H9 (cell line): ENCODE measurements around the gene PYROXD2. TPM values are rescaled to one million over a fixed set of nuclear protein-coding genes. Genes with fewer than 3 reads are reported as not detected.

Source experiments
- DNase-seq: peaks from one replicate; pipeline ENCODE4 v3.0.0-alpha.2; 2017
- H2AFZ ChIP-seq: one replicate; pipeline ENCODE4 v1.6.1; 2013; ENCODE audit warnings: mild to moderate bottlenecking, low read length, control low read depth, moderate library complexity
- H2AK5ac ChIP-seq: 2 replicates; pipeline ENCODE4 v1.6.1; 2013; ENCODE audit warnings: low read length, control low read depth, mixed read lengths; ENCODE audit not compliant: insufficient read length
- H2BK120ac ChIP-seq: one replicate; pipeline ENCODE4 v1.6.1; 2013; ENCODE audit warnings: low read depth, mild to moderate bottlenecking, low read length, control low read depth, inconsistent platforms; ENCODE audit not compliant: poor library complexity, severe bottlenecking
- H2BK12ac ChIP-seq: 2 replicates; pipeline ENCODE4 v1.6.1; 2013; ENCODE audit warnings: low read length, control low read depth, mixed read lengths, low read depth; ENCODE audit not compliant: insufficient read length
- H2BK15ac ChIP-seq: 2 replicates; pipeline ENCODE4 v1.6.1; 2013; ENCODE audit warnings: low read depth, low read length, control low read depth
- H2BK20ac ChIP-seq: one replicate; pipeline ENCODE4 v1.6.1; 2013; ENCODE audit warnings: low read depth, mild to moderate bottlenecking, low read length, control low read depth, inconsistent platforms; ENCODE audit not compliant: poor library complexity, severe bottlenecking
- H2BK5ac ChIP-seq: 2 replicates; pipeline ENCODE4 v1.6.1; 2013; ENCODE audit warnings: low read length, control low read depth, mixed read lengths; ENCODE audit not compliant: insufficient read length
- H3K14ac ChIP-seq: 2 replicates; pipeline ENCODE4 v1.6.1; 2013; ENCODE audit warnings: low read length, control low read depth; ENCODE audit not compliant: insufficient read depth
- H3K18ac ChIP-seq: 2 replicates; pipeline ENCODE4 v1.6.1; 2013; ENCODE audit warnings: low read depth, mild to moderate bottlenecking, mixed read lengths, low read length, control low read depth; ENCODE audit not compliant: insufficient read length
- H3K23ac ChIP-seq: 2 replicates; pipeline ENCODE4 v1.6.1; 2013; ENCODE audit warnings: low read length, control low read depth, mixed read lengths, low read depth; ENCODE audit not compliant: insufficient read length
- H3K23me2 ChIP-seq: 2 replicates; pipeline ENCODE4 v1.6.1; 2013; ENCODE audit warnings: low read depth, mild to moderate bottlenecking, mixed read lengths, low read length, control low read depth; ENCODE audit not compliant: insufficient read length, poor library complexity, severe bottlenecking
- H3K27ac ChIP-seq: 2 replicates; pipeline ENCODE4 v1.5.1; 2013; ENCODE audit warnings: low read length, control low read depth, mixed read lengths, low read depth; ENCODE audit not compliant: insufficient read length
- H3K27me3 ChIP-seq: 2 replicates; pipeline ENCODE4 v1.6.1; 2013; ENCODE audit warnings: low read length, control low read depth, inconsistent platforms; ENCODE audit not compliant: insufficient read depth
- H3K4ac ChIP-seq: 2 replicates; pipeline ENCODE4 v1.6.1; 2013; ENCODE audit warnings: low read depth, mild to moderate bottlenecking, control low read depth, inconsistent platforms, low read length, moderate library complexity
- H3K4me1 ChIP-seq: 2 replicates; pipeline ENCODE4 v1.6.1; 2013; ENCODE audit warnings: low read length, control low read depth, inconsistent platforms; ENCODE audit not compliant: insufficient read depth
- H3K4me2 ChIP-seq: 2 replicates; pipeline ENCODE4 v1.6.1; 2013; ENCODE audit warnings: low read length, control low read depth, mixed read lengths; ENCODE audit not compliant: insufficient read length, insufficient read depth
- H3K56ac ChIP-seq: 2 replicates; pipeline ENCODE4 v1.6.1; 2013; ENCODE audit warnings: low read depth, mild to moderate bottlenecking, mixed read lengths, low read length, control low read depth; ENCODE audit not compliant: insufficient read length
- H3K79me1 ChIP-seq: 2 replicates; pipeline ENCODE4 v1.6.1; 2013; ENCODE audit warnings: low read depth, mild to moderate bottlenecking, moderate library complexity, low read length, control low read depth, inconsistent platforms; ENCODE audit not compliant: insufficient read depth, poor library complexity, severe bottlenecking
- H3K79me2 ChIP-seq: 2 replicates; pipeline ENCODE4 v1.6.1; 2013; ENCODE audit warnings: low read length, control low read depth, inconsistent platforms; ENCODE audit not compliant: insufficient read depth
- H3K9ac ChIP-seq: 2 replicates; pipeline ENCODE4 v1.6.1; 2013; ENCODE audit warnings: low read length, control low read depth, mixed read lengths; ENCODE audit not compliant: insufficient read length; ENCODE audit errors: extremely low read depth
- H3K9me3 ChIP-seq: one replicate; pipeline ENCODE4 v1.6.1; 2013; ENCODE audit warnings: low read depth, low read length, inconsistent platforms; ENCODE audit not compliant: control insufficient read depth
- H3T11ph ChIP-seq: one replicate; pipeline ENCODE4 v1.6.1; 2013; ENCODE audit warnings: mild to moderate bottlenecking, low read length, control low read depth, inconsistent platforms
- H4K20me1 ChIP-seq: one replicate; pipeline ENCODE4 v1.6.1; 2013; ENCODE audit not compliant: control insufficient read depth, insufficient read length, insufficient read depth
- H4K5ac ChIP-seq: 2 replicates; pipeline ENCODE4 v1.6.1; 2013; ENCODE audit warnings: low read depth, mild to moderate bottlenecking, mixed read lengths, low read length, control low read depth; ENCODE audit not compliant: insufficient read length
- H4K8ac ChIP-seq: replicated peaks from 2 replicates; pipeline ENCODE4 v1.6.1; 2013; ENCODE audit warnings: low read length, control low read depth, mixed read lengths, low read depth; ENCODE audit not compliant: insufficient read length
- H4K91ac ChIP-seq: 2 replicates; pipeline ENCODE4 v1.6.1; 2013; ENCODE audit warnings: low read depth, mild to moderate bottlenecking, moderate library complexity, mixed read lengths, low read length, control low read depth; ENCODE audit not compliant: insufficient read length
- H3K27ac Mint-ChIP-seq, 3 experiments: 2 replicates in 2 of 3; 3 replicates in 1 of 3; pipeline ENCODE4 v1.8.0; 2020 to 2021; ENCODE audit warnings: mixed read lengths in 3 of 3, mild to moderate bottlenecking in 1 of 3, moderate library complexity in 1 of 3
- H3K27me3 Mint-ChIP-seq: 2 replicates; pipeline ENCODE4 v1.8.0; 2021; ENCODE audit warnings: low read depth, mild to moderate bottlenecking, moderate library complexity, mixed read lengths
- H3K36me3 Mint-ChIP-seq, 3 experiments: 2 replicates in 2 of 3; 3 replicates in 1 of 3; pipeline ENCODE4 v1.8.0; 2020 to 2021; ENCODE audit warnings: low read depth in 3 of 3, mixed read lengths in 3 of 3; ENCODE audit not compliant: insufficient read depth in 1 of 3
- H3K4me1 Mint-ChIP-seq, 2 experiments: 2 replicates each; pipeline ENCODE4 v1.8.0; 2020; ENCODE audit warnings: mixed read lengths in 2 of 2
- H3K4me3 Mint-ChIP-seq, 2 experiments: 2 replicates in 1 of 2; 3 replicates in 1 of 2; pipeline ENCODE4 v1.8.0; 2020 to 2021; ENCODE audit warnings: mild to moderate bottlenecking in 2 of 2, mixed read lengths in 2 of 2, moderate library complexity in 1 of 2
- H3K9me3 Mint-ChIP-seq, 2 experiments: 2 replicates in 1 of 2; 3 replicates in 1 of 2; pipeline ENCODE4 v1.8.0; 2020; ENCODE audit warnings: mild to moderate bottlenecking in 2 of 2, mixed read lengths in 2 of 2, moderate library complexity in 1 of 2
- WGBS: extraction: QIAGEN DNeasy Blood & Tissue Kit; methylation state at CpG from one replicate; pipeline ENCODE4 v1.1.7; 2013; ENCODE audit warnings: missing lambda C conversion rate, low lambda C conversion rate, mixed read lengths; ENCODE audit not compliant: insufficient read length; ENCODE audit errors: extremely low coverage; 5-methylcytosine and 5-hydroxymethylcytosine counted together
- total RNA-seq: library from RNA; stranded (reverse); gene quantifications from 2 replicates; pipeline ENCODE4 v1.2.1, GENCODE V29; 2021
- TF ChIP-seq, protein P1 (sequence below): fragments of 200-600 bp; sonication (generic); conservative IDR thresholded peaks from 3 replicates; pipeline ENCODE4 v1.8.0; 2021; ENCODE audit warnings: antibody characterized with exemption, mild to moderate bottlenecking

PYROXD2 gene
- total RNA-seq, 1 experiment from 2014 or later = 5.3 TPM

DNA sequence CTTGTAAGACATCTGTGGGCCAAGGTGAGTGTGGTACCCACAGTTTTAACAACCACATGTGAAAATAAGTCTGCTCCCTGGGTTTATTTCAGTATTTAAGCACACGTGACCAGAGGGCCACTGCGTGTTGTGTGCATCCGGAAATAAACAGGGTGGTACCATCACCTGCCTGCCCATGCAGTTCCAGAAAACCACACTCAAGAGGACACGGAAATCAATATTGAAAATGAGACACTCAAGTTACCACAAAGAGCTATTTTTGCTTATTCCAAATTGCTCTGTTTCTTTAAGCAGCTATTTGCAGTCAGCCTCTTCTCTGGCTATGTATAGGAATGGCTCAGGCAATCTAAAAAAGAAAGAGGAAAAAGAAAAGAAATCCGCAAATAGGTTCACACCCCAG, 75.2 kb downstream of the PYROXD2 start:
- no CpG with 5 or more reads among the region's 5 CpGs for WGBS
- H3K4ac ChIP-seq = no peak overlapping the region

More for the DNA sequence above, 75.2 kb downstream of the PYROXD2 start:
- no peak overlapping the region for H4K91ac ChIP-seq
- no peak overlapping the region for H3K27ac ChIP-seq
- no peak overlapping the region for H3K23ac ChIP-seq
- no peaks in the 10 kb centered on the region for H4K20me1 ChIP-seq
- H3K36me3 Mint-ChIP-seq = no peaks in the 10 kb centered on the region
- H3K9me3 Mint-ChIP-seq = no peaks in the 10 kb centered on the region; a peak in 1 of 5 replicates
- H3K79me2 ChIP-seq = no peaks in the 10 kb centered on the region
- no peak overlapping the region for H3T11ph ChIP-seq
- no peak overlapping the region for H4K8ac ChIP-seq
- H2BK15ac ChIP-seq = no peak overlapping the region
- H3K4me3 Mint-ChIP-seq = no peak overlapping the region
- no peaks in the 10 kb centered on the region; the same call in 1 of the 2 replicates for H3K27me3 Mint-ChIP-seq
- H3K9ac ChIP-seq = no peak overlapping the region
- no peaks in the 10 kb centered on the region for H3K9me3 ChIP-seq
- no peak overlapping the region for H2BK20ac ChIP-seq
- H2BK5ac ChIP-seq = no peak overlapping the region
- no peaks in the 10 kb centered on the region for H3K23me2 ChIP-seq
- no peak overlapping the region for H2BK120ac ChIP-seq
- H3K27me3 ChIP-seq = no peaks in the 10 kb centered on the region
- H2AFZ ChIP-seq = no peak overlapping the region
- H2AK5ac ChIP-seq = no peak overlapping the region
- H2BK12ac ChIP-seq = no peak overlapping the region
- H3K4me1 Mint-ChIP-seq = peaks cover 3 to 6% of the 10 kb centered on the region in 2 experiments; a peak in 1 of 4 replicates
- no peak for DNase-seq
- TF ChIP-seq, protein P1, sequence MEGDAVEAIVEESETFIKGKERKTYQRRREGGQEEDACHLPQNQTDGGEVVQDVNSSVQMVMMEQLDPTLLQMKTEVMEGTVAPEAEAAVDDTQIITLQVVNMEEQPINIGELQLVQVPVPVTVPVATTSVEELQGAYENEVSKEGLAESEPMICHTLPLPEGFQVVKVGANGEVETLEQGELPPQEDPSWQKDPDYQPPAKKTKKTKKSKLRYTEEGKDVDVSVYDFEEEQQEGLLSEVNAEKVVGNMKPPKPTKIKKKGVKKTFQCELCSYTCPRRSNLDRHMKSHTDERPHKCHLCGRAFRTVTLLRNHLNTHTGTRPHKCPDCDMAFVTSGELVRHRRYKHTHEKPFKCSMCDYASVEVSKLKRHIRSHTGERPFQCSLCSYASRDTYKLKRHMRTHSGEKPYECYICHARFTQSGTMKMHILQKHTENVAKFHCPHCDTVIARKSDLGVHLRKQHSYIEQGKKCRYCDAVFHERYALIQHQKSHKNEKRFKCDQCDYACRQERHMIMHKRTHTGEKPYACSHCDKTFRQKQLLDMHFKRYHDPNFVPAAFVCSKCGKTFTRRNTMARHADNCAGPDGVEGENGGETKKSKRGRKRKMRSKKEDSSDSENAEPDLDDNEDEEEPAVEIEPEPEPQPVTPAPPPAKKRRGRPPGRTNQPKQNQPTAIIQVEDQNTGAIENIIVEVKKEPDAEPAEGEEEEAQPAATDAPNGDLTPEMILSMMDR = no peak
- no peak overlapping the region for H4K5ac ChIP-seq
- H3K14ac ChIP-seq = no peak overlapping the region
- H3K56ac ChIP-seq = no peak overlapping the region
- no peaks in the 10 kb centered on the region for H3K79me1 ChIP-seq
- no peak overlapping the region for H3K27ac Mint-ChIP-seq
- H3K4me2 ChIP-seq = no peak overlapping the region
- H3K18ac ChIP-seq = no peak overlapping the region
- no peaks in the 10 kb centered on the region for H3K4me1 ChIP-seq
